A549 (cell line): ENCODE results near the gene CELSR1.

Source experiments
- ATOH8 ChIP-seq: fragments of 250-450 bp; sonication (Bioruptor Pico); IDR thresholded peaks from 2 replicates; pipeline ENCODE4 v1.5.0; 2020; ENCODE audit warnings: low read depth, mild to moderate bottlenecking, moderate library complexity
- CTCF ChIP-seq: fragments of >200 bp; sonication (Bioruptor Twin); formaldehyde crosslinking; IDR thresholded peaks from 3 replicates; pipeline ENCODE4 v1.5.1; 2016
- EP300 ChIP-seq, 2 experiments: fragments of >200 bp; sonication (Bioruptor Twin); formaldehyde crosslinking; IDR thresholded peaks; 2 replicates in 1 of 2; 3 replicates in 1 of 2; pipeline ENCODE4 v1.6.1; 2016 to 2017
- POLR2A ChIP-seq: IDR thresholded peaks from 2 replicates; pipeline ENCODE4 v1.6.1; 2012; ENCODE audit warnings: mild to moderate bottlenecking, low read length
- RAD21 ChIP-seq, 2 experiments: fragments of >200 bp in 1 of 2; sonication (Bioruptor Twin) in 1 of 2; formaldehyde crosslinking in 1 of 2; IDR thresholded peaks in 1 of 2; conservative IDR thresholded peaks in 1 of 2; 2 replicates in 1 of 2; 3 replicates in 1 of 2; pipeline ENCODE4 v1.6.1; 2012 to 2018; ENCODE audit warnings: inconsistent platforms in 1 of 2
- USF2 ChIP-seq: fragments of 450-650 bp; IDR thresholded peaks from 2 replicates; pipeline ENCODE4 v1.6.1; 2014; ENCODE audit warnings: antibody characterized with exemption
- ZFP36 ChIP-seq: fragments of 450-650 bp; IDR thresholded peaks from 2 replicates; pipeline ENCODE4 v1.6.1; 2014; ENCODE audit warnings: borderline replicate concordance; ENCODE audit not compliant: partially characterized antibody

- TF ChIP-seq USF2 (no peak), ATOH8 (no peak), CTCF (no peak), EP300 (IDR thresholded peaks at IDR 0.05) (no peak), POLR2A (no peak), RAD21 (conservative IDR thresholded peaks at IDR 0.05 in 1 of 2, IDR thresholded peaks at IDR 0.05 in 1 of 2) (no peak), ZFP36 (no peak)
Observed at GRCh38 chr22:46579751-46580449, 42.5 kb upstream of the CELSR1 start.
